Measurements from ENCODE around the gene DDX10. TPM values are rescaled to one million over a fixed set of nuclear protein-coding genes. Genes with fewer than 3 reads are reported as not detected.

DDX10 gene
- total and polyA plus RNA-seq, 2 of the 8 experiments (the other 6 are each of a cell fraction or from before 2014, with no cell fraction given) = 49.2 to 52.2 TPM

DNA sequence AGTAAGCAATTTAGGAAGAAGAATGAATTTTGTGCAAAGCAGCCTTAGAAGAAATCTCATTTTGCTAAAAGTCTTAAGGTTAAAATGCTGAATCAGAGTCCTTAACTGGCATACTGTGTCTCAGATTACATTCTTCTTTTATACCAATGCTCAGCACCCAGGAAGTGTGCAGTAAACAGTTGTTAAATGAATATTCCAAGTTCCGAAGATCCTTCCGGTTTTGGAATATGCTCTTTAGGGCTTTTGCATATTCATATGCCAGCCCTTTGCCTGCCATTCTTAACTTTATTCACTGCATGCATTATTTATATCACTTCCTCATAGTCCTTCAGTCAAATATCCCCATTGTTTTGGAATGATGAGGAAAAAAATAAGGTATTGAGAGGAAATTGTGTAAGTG is 242.0 kb downstream of the DDX10 start:
- H3K4ac ChIP-seq (replicated peaks; ENCODE audit: insufficient read length, low read depth, low read length) = no peak overlapping the region

More for the DNA sequence above, 242.0 kb downstream of the DDX10 start:
- Histone ChIP-seq H3K56ac (replicated peaks; ENCODE audit: insufficient read length, low read depth, low read length) (no peak overlapping the region), H3K23me2 (ENCODE audit: low read depth, low read length) (peaks cover 2% of the 10 kb centered on the region; the same call in 1 of the 2 replicates), H3K4me2 (ENCODE audit: insufficient read depth in 1 of 2, low read depth in 2 of 2, low read length in 2 of 2) (no peak overlapping the region), H3K9ac (replicated peaks in 1 of 4; ENCODE audit: extremely low read depth in 1 of 4, low read depth in 3 of 4, low read length in 3 of 4) (no peak overlapping the region), H2BK12ac (ENCODE audit: low read depth, low read length) (no peak overlapping the region), H2BK20ac (ENCODE audit: low read length) (no peak overlapping the region), H2BK15ac (ENCODE audit: low read length) (no peak overlapping the region), H3K14ac (ENCODE audit: insufficient read length) (no peak overlapping the region), H3K27me3 (replicated peaks in 1 of 4; ENCODE audit: control insufficient read depth in 3 of 4, extremely low read depth in 1 of 4, insufficient read depth in 3 of 4, low read length in 3 of 4) (no peaks in the 10 kb centered on the region), H3K4me3 (ENCODE audit: extremely low read depth in 1 of 4, insufficient read depth in 2 of 4, low read depth in 3 of 4, low read length in 4 of 4) (no peak overlapping the region), H3K23ac (ENCODE audit: insufficient read length) (no peak overlapping the region), H3K79me2 (ENCODE audit: control insufficient read depth in 1 of 2, insufficient read depth in 2 of 2, low read length in 2 of 2) (no peaks in the 10 kb centered on the region), H3K27ac (ENCODE audit: low read depth, low read length) (no peak overlapping the region), H3K36me3 (ENCODE audit: control insufficient read depth in 2 of 4, insufficient read depth in 4 of 4, low read length in 3 of 4) (no peaks in the 10 kb centered on the region), H4K91ac (replicated peaks; ENCODE audit: insufficient read length, low read length) (no peak overlapping the region), H2BK5ac (ENCODE audit: low read depth, low read length) (no peak overlapping the region), H3K18ac (ENCODE audit: extremely low read depth, low read length) (no peak overlapping the region), H2AK5ac (ENCODE audit: low read depth, low read length) (no peak overlapping the region), H2AFZ (ENCODE audit: low read length) (no peak overlapping the region), H4K20me1 (replicated peaks in 1 of 2; ENCODE audit: control insufficient read depth in 1 of 2, insufficient read depth in 2 of 2, low read length in 2 of 2) (no peaks in the 10 kb centered on the region), H2BK120ac (replicated peaks; ENCODE audit: low read depth, low read length) (no peak overlapping the region), H4K8ac (ENCODE audit: extremely low read depth, insufficient read depth, low read length) (no peak overlapping the region), H3K79me1 (ENCODE audit: low read depth, low read length) (no peaks in the 10 kb centered on the region; the same call in 1 of the 2 replicates), H3K9me3 (ENCODE audit: insufficient read depth in 2 of 2, low read depth in 1 of 2, low read length in 1 of 2) (no peaks in the 10 kb centered on the region), H4K5ac (ENCODE audit: insufficient read length, low read depth, low read length) (no peak overlapping the region), H3K4me1 (replicated peaks in 1 of 4; ENCODE audit: control insufficient read depth in 3 of 4, insufficient read depth in 4 of 4, low read length in 3 of 4) (peaks cover 0 to 4% (median 2%) of the 10 kb centered on the region in 4 experiments; a peak in 2 of 7 replicates)
- FAIRE-seq (no peak), DNase-seq (ENCODE audit: low read depth in 1 of 2, low spot score in 2 of 2) (no peak)
- ChIA-PET CTCF (ENCODE audit: partially characterized antibody) (interaction anchor here (0.8 kb wide), 1 partner anchor 38 kb away, joined by 3 read pairs; no protein-coding TSS in a partner anchor), POLR2A (ENCODE audit: partially characterized antibody) (no interaction called here)
- no peak for TF ChIP-seq SP4 (IDR thresholded peaks at IDR 0.05; ENCODE audit: low read length)
- no peak for TF ChIP-seq JUND (IDR thresholded peaks at IDR 0.05; ENCODE audit: low read length)
- no peak for TF ChIP-seq CEBPB (IDR thresholded peaks at IDR 0.05; ENCODE audit: low read depth, low read length)
- TF ChIP-seq EZH2 (IDR thresholded peaks at IDR 0.05; ENCODE audit: low read depth, low read length, severe bottlenecking) = no peak
- no peak for TF ChIP-seq E2F6 (IDR thresholded peaks at IDR 0.05)
- no peak for TF ChIP-seq GTF2F1 (IDR thresholded peaks at IDR 0.05; ENCODE audit: borderline replicate concordance, low read depth, low read length)
- TF ChIP-seq BCL11A (IDR thresholded peaks at IDR 0.05; ENCODE audit: low read depth in 2 of 2, low read length in 2 of 2) = no peak
- TF ChIP-seq MAFK (IDR thresholded peaks at IDR 0.05; ENCODE audit: low read depth, low read length) = no peak
- no peak for TF ChIP-seq SP1 (IDR thresholded peaks at IDR 0.05; ENCODE audit: low read depth, low read length)
- 77% methylated on average over 2 of the region's 2 CpGs; no CpG with 5 or more reads in 1 of the 2 experiments for WGBS, 2 experiments (ENCODE audit: extremely low coverage in 1 of 2, insufficient coverage in 1 of 2, insufficient read length in 1 of 2, insufficient replicate concordance in 2 of 2, low coverage in 1 of 2, low lambda C conversion rate in 2 of 2, missing lambda C conversion rate in 1 of 2)

Data from H1 (cell line).